Retina (tissue), 1 donor: ENCODE results near the gene DFFB.
"Not testable (repeated sequence)": the region's sequence is repeated elsewhere in the genome, so short reads cannot be mapped to it uniquely, and the experiment has no call there.

Source experiments
- DNase-seq: peaks from one replicate; pipeline ENCODE4 v3.0.0-alpha.2; 2016

DFFB gene

DNA sequence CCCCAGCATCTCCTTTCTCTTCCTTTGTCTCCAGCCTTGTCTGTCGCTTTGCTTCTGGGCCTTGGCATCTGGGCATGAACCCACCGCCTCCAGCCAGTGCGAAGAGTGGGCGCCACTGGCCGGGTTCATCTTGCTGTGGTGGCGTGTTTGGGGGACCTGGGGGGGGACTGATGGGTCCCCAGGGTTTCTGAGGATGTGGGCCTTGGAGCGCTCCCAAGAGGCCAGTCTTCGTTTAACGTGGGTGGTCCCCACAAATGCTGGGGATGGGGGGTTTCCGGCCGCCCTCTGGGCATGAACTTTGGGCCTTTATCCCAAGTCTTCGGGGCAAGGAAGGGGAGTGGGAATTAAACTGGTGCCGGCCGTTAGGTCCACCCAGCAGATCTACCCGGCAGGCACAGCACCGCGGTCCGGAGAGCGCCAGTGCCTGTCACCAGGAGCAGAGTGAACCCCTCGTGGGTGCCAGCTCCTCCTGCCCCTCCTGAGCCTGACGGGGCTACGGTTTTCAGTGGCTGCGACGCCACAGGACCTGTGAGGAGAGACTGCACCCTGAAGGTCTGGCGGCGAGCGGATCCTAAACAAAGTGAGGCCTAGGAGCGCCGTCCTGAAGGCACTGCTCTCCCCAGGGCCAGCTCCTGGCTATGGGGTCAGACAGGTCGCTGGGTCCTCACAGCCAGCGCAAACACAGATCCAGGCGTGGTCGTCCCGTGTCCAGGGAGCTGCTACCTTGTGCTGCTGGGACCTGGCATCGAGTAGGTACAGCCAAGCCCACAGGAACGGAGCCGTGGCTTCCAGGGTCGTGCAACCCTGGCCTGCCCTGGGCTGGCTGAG, 54.9 kb downstream of the DFFB start:
- no peak for DNase-seq

DNA sequence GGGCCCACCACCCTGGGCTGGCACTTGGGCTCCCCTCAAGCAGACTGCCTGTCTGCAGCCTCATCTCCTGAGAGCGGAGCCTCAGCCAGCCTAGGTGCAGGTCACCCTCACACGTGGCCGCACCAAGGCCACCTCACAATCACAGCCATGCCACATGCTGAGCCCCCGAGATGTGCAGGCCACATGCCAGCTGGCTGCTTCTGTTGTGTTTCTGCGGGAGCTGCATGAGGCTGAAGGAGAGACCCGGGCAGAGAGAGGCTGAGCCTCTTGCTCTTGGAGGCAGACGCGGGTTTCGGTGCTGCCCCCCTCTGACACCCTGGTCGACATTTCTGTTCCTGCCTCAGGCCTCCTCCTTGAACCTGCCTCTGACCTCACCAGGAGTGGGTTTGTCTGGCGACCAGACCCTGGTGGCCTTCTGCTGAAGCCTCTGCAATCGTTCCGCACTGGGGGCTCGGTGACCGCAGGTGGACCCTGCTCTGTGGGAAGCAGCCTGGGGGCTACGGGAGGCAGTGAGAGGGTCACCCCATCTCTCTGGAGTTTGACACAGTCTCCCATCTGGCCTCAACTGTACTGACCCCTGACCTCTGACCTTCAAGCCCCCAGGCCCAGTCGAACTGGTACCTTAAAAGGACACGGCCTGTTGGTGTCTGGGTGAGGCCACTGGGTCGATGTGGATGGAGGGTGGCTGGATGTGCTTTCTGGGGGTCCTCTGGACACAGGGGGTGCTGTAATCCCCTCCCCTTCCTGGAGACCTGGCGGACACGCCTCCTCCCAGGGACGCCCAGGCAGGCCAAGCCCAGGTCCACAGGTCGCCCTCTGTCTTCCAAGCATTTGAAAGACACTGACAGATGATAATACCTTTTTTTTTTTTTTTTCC, 55.8 kb downstream of the DFFB start:
- DNase-seq, result no peak

DNA sequence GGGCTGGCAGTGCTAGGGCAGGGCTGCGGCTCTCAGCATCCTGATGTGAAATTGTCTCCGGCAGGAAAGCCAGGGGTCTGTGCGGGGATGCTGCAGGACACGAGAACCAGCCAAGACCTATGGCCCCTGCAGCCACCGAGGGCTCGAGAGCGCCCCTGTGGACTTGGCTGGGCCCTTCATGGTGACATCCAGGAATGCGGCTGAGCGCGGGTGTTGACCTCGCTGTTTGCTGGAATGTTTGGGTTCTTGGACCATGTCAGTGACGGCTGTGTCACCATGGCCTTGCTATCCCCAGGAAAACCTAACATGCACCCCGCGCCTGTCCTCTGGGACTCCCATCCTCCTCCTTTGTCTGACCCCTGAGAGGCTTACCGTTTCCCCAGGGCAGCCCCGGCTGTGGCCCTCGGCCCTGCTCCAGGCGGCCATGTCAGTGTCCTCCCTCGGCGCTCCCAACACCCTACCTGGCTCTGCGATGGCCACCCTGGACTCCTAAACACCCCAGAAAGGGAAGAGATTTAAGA, 57.1 kb downstream of the DFFB start:
- no peak for DNase-seq

DNA sequence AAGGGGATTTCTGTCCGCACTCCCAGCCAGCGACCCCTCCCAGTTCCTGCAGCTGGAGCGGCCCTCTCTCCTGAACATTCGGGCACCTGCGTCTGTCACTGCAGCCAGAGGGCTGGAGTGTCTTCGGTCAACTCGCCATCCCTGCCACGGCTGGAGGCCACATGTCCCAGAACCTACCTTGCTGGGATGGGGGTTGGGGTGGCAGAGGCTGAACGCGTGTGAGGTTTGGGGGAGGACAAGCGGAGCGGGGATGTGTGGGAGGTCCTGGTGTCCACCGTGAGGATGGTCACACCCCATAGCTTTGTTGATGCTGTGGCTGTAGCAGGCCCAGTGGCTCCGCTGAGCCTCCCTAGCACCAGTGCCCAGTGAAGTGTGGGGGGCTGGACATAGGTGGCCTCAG, 57.6 kb downstream of the DFFB start:
- DNase-seq, result no peak

DNA sequence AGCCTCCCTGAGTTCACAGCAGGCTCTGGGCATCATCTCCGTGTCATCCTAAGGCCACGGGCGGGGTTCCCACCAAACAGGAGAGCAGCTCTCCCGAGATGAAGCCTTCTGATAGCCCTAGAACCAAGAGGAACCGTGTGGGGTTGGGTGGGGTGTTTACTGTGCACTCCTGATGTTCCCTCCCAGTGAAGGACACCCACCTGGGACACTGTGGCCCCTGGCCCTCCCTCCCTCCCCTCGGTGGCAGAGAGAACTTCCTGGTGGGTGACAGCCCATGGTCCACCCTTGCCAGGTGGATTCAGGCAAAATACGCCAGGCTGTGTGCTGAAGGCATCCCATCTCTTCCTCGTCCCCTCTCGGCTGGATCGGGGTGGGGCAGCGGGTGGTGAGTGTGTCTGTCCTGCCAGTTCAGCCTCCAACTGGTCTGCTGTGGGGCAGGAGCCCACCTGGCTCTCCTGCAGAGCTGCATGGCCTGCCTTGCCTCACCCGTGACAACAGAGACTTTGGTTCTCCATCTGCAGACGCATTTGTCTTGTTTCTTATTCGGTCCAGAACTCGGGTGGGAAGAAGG, 58.4 kb downstream of the DFFB start:
- no peak for DNase-seq

DNA sequence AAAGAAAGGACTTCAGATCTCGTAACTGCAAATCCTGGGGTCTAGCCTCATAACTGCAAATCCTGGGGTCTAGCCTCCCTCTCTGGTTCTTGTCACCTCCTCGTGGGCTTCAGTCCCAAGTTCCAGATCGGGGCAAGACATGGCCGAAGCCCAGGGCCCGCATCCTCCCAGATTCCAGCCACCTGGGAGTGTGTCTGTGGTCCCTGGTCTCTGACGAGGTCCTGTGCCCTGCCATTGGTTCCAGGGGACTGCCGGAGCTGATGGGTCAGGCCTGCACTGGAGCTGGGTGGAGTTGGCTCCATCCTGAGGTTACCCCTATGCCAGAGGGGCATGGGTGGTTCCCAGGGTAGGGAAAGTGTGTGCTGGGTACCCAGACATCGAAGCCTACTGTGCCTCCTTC, 60.5 kb downstream of the DFFB start:
- no peak for DNase-seq

DNA sequence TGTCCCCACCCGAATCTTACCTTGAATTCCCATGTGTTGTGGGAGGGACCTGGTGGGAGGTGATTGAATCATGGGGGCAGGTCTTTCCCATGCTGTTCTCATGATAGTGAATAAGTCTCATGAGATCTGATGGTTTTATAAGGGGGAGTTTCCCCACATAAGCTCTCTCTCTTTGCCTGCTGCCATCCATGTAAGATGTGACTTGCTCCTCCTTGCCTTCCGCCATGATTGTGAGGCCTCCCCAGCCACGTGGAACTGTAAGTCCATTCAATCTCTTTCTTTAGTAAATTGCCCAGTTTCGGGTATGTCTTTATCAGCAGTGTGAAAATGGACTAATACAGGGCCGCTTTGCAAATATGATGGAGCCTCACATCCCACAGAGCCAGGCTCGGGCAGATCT, 61.1 kb downstream of the DFFB start:
- DNase-seq, result not testable (repeated sequence)

DNA sequence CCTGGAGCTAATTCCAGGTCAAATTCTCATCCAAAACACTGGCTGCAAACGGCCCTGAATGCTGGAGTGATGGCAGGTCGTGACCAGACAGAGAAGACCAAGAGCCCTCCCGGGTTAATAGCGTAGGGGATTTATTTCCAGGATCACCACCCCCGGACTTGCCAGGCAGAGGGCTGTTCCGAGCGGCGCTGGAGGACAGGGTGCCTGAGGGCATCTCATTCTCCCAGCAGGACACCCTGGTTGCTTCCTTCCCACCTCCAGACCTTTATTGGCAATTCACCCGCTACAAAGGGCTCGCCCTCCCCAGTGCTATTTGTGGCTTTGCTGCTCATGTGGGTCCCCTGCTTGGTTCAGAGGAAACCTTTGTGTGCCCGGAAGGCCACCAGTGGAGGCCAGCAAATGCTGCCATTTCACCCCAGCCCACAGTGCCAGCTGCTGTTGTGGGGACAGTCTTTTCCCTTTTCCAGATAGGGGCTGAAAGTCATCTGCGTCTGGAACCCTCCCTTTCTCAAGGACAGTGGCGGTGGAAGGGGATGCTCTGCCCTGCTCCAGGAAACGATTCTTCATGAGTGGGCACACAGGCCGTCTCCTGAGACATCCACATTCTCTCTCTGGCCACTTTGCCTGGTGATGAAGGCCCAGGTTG, 61.8 kb downstream of the DFFB start:
- no peak for DNase-seq

DNA sequence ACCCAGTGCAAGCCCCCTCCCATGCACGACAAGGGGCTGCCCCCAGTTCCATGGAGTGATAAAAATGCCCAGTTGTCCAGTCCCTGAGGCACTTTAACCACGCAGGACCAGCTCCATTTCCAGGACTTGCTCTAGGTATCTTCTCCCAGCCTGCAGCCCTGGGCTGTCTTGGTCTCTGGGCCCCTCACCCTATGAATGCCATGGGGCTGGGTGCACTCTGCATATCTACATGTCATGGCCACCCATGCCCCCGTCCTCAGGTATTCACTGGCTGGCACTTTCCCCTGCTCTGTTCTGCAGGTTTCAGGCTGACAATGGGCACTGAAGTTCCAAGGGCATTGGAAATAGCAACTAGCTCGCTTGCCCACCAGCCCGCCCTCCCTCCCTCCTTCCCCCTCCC, 62.4 kb downstream of the DFFB start:
- DNase-seq, result no peak

DNA sequence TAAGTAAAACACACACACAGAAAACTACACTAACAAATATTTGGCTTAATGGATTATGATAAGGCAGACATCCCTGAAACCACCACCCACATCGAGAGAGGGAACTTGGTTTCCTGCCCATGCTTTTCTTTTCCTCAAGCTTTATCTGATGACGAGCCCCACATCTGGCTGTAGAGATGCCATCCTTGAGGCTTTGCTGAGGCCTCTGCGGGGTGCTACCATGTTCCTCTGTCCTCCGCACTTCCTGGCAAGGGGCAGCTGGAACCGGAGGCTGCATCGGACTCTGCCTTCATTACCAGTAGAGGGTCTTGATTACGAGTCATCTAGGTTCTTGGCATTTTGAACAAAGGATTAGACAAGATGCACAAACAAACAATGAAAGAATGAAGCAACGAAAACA, 64.5 kb downstream of the DFFB start:
- DNase-seq, result no peak

DNA sequence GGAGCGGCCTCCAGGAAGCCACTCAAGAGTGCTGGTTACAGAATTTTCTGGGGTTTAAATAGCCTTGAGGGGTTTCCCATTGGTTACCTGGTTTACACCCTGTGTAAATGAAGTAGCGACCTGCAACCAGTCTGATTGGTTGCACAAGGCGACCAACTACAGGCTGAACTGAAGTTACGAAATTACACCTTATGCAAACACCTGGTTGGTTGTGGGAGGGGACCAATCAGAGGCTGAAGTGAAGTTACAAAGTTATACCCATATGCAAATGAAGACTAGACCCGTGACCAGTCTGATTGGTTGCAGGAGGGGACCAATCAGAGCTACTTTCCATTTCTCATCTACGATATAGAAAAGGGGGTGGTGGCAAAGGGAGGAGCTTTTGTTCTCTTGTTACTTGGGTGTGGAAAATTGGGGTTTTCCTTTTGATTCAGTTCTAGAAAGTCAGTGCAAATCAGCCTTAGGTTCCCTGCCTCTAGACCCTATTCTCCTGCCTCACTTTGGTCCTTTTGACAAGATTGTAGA, 65.0 kb downstream of the DFFB start:
- no peak for DNase-seq

DNA sequence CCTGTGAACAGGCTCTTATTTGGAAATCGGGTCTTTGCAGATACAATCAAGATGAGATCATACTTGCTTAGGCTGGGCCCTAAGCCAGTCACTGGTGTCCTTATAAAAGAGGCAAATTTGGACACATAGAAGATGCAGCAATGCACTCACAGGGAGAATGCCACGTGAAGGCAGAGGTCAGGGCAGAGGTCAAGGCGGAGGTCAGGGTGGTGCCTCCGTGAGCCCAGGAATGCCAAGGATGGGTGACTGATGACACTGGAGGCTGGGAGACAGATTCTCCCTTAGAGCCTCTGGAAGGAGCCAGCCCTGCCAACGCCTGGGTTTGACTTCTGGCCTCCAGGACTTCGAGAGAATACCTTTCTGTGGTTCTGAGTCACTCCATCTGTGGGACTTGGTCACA, 65.6 kb downstream of the DFFB start:
- no peak for DNase-seq

DNA sequence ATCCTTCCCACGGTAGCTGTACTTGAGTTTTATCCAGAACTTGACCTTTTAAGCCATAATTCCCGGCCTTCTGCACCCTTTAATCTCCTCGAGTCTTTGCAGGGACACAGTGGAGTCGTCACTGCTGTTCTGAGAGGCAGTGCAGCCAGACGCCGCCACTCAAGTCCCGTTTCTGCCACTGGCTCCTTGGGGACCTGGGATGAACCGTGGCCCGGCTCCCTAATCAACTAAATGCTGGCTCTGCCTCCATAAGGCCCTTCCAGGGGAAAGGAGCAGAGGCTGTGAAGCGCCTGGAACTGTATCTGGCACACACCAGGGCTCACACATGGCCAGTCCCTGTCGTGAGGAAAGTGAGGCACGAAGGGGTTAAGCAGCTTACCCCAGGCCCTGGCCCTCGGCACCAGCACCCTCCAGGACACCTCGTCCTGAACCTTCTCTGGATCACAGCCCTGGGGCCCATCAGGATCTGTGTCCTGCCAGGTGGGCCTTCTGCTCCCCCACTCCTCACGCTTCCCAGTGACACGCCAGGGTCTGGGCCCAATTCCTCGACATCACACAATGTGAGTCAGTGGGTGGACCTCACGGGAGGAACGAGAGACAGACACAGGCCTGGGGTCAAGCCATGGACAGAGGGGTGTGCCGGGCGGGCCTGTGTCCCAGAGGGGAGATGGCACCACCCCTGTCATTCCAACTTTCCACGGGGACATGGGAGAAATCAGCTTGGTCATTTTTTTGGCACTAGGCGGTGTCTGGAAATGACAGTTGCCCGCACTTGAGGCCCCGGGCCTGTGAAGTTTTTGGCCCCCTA, 66.3 kb downstream of the DFFB start:
- no peak for DNase-seq

DNA sequence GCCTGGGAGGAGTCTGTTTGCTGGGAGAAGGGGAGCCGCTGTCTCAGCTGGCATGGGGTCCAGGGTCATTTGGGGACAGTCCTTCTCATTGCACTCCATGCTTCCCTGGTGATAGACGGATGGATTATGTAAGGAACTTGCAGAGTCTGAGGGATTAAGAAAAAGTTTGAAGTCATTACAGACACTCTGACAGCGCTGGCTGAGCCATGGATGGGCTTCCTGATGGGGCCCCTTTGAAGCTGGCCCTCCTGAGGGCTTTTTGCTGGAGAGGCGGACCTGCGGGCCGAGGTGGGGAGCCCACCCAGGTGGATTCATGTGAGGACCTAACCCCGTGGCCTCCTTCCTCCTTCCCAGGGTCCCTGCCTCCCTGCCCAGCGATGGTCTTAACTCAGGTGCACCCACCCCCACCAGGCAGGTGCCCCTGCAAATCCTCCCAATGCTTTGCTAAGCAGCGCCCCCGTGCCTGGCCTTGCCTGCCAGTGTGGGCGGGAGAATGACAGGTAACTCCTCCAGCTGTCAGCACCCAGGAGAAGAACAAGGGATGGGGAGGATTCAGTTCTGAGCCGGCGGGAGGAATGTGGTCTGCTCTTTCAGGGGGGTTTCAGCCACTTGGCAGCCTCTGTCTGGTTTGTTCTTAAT, 67.0 kb downstream of the DFFB start:
- DNase-seq, result no peak

DNA sequence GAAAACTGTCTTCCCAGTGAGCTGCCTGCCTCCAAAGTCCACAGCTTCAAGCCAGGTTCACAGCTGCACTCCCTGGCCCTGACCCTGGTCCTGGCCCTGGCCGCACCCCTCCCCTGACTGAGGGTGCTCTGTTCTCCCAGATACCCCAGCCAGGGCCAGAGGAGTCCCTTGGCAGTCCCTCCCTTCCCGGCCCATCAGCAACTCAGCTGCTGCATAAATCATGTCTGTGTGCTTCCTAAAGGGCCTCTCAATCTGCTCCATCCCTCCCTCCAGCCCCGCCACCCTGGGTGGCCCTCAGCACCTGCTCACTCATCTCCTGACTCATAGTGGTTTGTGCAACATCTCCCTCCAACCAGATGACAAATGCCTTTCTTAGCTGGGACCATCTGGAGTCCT, 67.5 kb downstream of the DFFB start:
- DNase-seq, result no peak

DNA sequence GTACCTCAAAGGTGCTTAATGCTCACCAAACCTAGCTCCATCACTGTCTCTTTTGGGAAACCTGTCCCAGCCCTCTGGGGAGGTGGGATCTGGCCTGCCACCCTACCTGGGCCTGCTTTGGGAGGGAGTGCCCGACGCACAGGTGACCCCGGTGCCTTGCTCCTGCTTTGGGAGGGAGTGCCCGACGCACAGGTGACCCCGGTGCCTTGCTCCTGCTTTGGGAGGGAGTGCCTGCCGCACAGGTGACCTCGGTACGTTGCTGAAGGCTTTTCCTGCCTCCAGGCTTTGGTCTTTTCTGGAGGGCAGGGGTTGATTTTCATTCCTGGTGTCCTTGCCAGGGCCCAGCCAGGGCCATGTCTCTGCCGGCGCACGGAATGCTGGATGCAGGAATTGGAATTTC, 68.0 kb downstream of the DFFB start:
- no peak for DNase-seq

DNA sequence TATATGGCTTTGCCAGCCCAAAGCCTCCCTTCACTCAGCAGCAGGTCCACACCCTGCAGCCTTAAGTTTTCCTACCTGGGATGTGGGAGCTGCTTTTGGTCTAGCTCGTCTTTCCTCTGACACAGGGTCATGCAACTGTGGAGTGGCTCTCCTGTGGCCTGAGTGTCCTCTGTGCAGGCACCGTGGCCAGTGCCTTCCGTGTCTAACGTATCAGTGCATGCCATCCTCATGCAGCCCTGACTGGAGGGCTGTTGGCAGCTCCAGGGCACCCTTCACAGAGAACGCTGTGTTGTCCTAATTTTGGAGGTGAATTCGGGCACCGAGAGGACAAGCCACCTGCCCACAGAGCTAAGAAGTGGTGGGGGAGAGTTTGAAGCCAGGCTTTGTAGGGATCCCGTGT, 68.5 kb downstream of the DFFB start:
- no peak for DNase-seq

DNA sequence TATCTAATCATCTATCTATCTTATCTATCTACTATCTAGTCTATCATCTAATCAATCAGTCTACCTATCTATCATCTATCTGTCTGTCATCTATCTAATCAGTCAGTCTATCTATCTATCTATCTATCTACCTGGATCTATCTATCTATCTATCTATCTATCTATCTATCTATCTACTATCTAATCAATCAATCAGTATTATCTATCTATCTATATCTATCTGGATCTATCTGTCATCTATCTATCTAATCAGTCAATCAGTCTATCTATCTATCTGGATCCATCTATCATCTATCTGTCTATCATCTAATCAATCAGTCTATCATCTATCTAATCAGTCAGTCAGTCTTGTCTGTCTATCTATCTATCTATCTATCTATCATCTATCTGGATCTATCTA, 69.7 kb downstream of the DFFB start:
- DNase-seq, result no peak

DNA sequence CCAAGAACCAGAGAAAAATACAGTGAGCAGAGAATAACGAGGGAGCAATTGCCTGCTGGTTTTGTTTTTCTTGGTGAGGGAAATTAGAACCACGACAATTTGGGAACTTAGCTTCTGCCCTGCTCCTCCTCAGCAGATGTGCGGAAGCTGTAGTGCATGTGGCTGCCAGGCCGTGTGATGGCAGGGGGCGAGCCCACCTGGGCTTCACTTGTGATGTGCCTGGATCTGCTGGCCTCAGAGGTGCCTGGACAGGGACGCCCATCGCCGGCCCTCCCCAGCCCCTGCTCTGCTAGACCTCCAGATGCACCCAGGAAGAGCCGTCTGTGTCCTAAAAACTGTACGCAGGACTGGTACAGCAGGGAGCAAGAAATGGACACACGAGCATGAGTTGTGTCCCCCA, 71.3 kb downstream of the DFFB start:
- DNase-seq, result no peak

DNA sequence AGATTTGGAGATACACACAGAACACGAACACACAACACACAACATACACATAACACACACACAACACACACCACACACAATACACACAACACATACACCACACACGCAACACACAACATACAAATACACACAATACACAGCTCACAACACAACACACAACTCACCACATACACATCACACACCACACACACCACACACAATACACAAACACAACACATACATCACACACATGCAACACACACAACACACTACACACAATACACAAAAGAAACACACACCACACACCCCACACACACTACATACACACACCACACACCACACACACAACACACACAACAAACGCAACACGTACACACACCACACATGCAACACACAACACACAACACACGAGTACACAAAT, 71.8 kb downstream of the DFFB start:
- no peak for DNase-seq

DNA sequence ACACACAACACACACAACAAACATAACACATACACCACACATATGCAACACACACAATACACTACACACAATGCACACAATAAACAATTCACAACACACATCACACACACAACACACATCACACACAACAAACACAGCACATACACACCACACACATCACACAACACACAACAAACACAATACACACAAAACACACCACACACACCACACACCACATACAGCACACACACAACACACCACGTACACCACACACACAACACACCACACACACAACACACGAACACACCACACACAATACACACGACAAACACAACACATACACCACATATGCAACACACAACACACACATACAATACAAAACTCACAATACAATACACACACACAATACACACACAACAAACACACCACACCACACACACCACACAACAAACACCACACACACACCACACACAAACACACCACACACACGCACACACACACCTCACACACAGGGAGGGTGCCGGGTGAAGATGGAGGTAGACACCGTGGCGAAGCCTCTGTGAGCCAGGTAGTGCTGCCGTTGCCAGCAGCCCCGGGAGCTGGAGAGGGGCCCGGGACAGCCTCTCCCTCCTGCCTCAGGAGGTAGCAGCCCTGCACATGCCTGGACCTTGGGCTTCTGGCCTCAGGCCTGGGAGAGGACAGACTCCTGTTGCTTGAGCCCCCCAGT, 73.2 kb downstream of the DFFB start:
- no peak for DNase-seq
